HG02798 (cell line): ENCODE data around the gene DNAAF5.
A peak's percentile ranks its signal among the peaks of the same experiment; 100 is the strongest.
"Not testable (repeated sequence)": the region's sequence is repeated elsewhere in the genome, so short reads cannot be mapped to it uniquely, and the experiment has no call there.

Experiments
- ATAC-seq: cut with Tn5 transposase; IDR thresholded peaks from one replicate; pipeline ENCODE4 v1.9.1; 2021; ENCODE audit warnings: mild to moderate bottlenecking; ENCODE audit not compliant: unreplicated experiment, poor library complexity

The DNAAF5 gene

GRCh38 chr7:798921-799470 is 72.5 kb downstream of the DNAAF5 start:
- no peak for ATAC-seq

- no peak for ATAC-seq
These were observed 74.2 kb downstream of the DNAAF5 start for GRCh38 chr7:800692-801091.

DNA sequence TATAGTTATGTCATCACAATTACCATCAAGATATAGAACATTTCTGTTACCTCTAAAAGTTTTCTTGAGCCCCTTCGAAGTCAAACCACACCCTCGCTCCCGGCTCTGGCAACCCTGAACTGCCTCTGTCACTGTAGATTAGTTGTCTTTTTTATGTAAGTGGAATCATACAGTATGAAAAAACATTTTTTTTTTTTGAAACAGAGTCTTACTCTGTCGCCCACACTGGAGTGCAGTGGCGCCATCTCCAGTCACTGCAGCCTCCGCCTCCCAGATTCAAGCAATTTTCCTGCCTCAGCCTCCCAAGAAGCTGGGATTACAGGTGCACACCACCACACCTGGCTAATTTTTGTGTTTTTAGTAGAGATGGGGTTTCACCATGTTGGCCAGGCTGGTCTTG is 74.9 kb downstream of the DNAAF5 start:
- ATAC-seq, result not testable (repeated sequence)

GRCh38 chr7:801940-802381 is 75.5 kb downstream of the DNAAF5 start:
- no peak for ATAC-seq

- no peak for ATAC-seq
These were observed 76.2 kb downstream of the DNAAF5 start for GRCh38 chr7:802500-803242.

- no peak for ATAC-seq
These were observed 76.7 kb downstream of the DNAAF5 start for GRCh38 chr7:803243-803635.

DNA sequence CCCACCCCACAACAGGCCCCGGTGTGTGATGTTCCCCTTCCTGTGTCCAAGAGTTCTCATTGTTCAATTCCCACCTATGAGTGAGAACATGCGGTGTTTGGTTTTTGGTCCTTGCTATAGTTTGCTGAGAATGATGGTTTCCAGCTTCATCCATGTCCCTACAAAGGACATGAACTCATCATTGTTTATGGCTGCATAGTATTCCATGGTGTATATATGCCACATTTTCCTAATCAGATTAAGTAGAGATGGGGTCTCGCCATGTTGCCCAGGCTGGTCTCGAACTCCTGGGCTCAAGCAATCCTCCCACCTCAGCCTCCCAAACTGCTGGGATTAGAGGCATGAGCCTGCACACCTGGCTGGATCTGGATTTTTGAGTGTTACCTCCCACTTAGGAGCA is 77.3 kb downstream of the DNAAF5 start:
- ATAC-seq, result not testable (repeated sequence)

- no peak for ATAC-seq
These were observed 78.8 kb downstream of the DNAAF5 start for GRCh38 chr7:805261-805660.

DNA sequence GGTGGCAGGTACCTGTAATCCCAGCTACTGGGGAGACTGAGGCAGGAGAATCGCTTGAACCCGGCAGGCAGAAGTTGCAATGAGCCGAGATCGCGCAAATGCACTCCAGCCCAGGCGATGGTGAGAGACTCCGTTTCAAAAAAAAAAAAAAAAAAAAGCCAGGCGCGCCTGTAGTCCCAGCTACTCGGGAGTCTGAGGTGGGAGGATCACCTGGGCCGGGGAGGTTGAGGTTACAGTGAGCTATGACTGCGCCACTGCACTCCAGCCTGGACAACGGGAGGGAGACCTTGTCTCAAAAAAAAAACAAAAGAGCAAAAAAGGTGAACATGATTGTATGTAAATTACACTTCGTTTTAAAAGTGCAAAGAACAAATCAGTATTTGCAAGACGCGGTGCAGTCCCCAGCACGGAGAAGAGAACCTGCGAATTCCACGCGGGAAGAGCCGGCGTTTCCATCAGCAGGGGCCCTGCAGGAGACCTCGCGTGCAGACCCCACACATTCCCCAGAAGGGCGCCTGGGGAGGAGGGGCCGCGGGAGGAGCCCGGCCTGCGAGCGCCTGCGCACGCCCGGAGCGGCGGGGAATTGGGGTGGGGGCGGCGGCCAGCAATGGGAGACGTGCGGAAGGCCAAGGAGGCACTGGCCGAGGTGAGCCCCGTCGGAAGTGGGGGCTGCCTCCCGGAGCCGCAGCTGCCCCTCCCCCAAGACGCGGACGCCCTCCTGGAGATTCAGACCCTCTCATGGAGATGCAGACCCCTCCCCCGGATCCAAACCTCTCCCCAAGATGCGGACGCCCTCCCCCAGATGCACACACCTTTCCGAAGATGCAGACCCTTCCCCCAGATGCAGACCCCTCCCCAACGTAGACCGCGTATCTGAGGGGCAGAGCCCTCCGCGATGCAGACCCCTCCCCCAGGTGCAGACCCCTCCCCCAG is 89.1 kb downstream of the DNAAF5 start:
- ATAC-seq, result no peak

DNA sequence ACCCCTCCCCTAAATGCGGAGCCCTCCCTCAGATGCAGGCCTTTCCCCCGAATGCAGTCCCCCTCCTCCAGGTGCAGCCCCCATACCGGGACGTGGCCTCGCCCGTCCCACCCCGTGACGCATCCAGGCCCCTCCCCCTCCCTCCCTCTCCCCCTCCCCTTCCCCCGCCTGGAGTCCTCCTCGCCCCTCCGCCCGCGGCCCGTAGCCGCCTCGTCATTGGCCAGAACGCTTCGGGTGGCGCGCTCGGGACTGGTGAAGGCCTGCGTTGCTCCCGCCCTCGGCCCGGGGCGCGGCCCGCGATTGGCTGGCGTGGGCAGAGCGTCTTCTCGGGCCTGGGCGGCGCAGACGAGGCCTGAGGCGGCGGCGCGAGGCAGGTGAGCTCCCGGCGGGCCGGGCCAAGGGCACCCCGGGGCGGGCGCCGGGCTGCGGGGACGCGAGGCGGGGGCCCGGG is 89.8 kb downstream of the DNAAF5 start:
- ATAC-seq, result peak; percentile 94

GRCh38 chr7:816751-817671 is 90.5 kb downstream of the DNAAF5 start:
- peak; percentile 14 for ATAC-seq

- ATAC-seq, result no peak
These were observed 91.7 kb downstream of the DNAAF5 start for GRCh38 chr7:818031-818699.

GRCh38 chr7:820341-820740 is 93.8 kb downstream of the DNAAF5 start:
- ATAC-seq, result no peak

DNA sequence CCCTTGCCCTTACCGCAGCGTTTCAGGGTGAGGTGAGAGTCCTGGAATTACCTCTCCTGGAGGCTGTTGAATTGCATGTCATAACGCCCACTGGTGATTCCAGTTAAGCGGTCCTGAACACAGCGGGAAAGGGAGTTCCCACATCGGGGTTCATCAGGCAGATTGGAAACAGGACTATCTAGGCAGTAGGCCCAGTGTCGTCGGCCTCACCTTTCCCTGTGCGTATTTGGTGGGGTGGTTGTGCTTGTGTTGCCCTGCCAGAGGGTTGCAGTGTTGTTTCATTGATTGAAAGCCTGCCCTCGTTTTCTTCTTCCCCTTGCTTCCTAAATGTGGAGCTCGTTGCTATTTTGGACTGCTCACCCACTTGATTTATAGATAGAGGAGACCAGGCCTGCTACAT is 95.2 kb downstream of the DNAAF5 start:
- no peak for ATAC-seq

- no peak for ATAC-seq
These were observed 96.3 kb downstream of the DNAAF5 start for GRCh38 chr7:822692-823276.

- no peak for ATAC-seq
These were observed 97.2 kb downstream of the DNAAF5 start for GRCh38 chr7:823649-824048.

- ATAC-seq, result no peak
These were observed 97.6 kb downstream of the DNAAF5 start for GRCh38 chr7:824081-824480.

- no peak for ATAC-seq
These were observed 98.2 kb downstream of the DNAAF5 start for GRCh38 chr7:824664-825063.

DNA sequence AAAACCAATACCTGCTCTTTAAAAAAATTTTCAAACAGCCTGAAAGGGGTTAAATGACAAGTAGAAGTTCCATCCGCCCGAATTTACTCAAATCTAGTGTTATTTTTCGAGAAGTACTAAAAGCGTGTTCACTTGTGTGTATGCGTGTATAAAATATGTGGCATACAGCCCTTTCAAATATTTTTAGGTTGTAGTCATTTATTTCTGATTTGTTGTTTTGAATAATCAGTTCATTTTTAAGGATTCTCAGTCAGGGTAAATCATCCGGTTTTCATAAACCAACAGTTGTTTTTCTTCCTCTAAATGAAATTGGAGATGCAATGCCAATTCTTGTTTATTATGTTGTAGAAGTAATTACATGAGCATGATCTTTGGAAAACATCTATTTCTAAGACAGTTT is 98.9 kb downstream of the DNAAF5 start:
- no peak for ATAC-seq
